Endothelial cell of umbilical vein (primary cell): ENCODE data around the gene CATSPER4. TPM values are rescaled to one million over a fixed set of nuclear protein-coding genes. Genes with fewer than 3 reads are reported as not detected.

Source experiments
- BruUV-seq: library from RNA; stranded (reverse); fragments of 400-500 nt; replicated peaks from 2 replicates; lab custom pipeline; 2021; lab: Mats Ljungman, UMichigan
- CTCF ChIA-PET: fragments of 300-600, 350-600 bp; sonication (Branson Sonifier 250); formaldehyde crosslinking; loops from one replicate; lab custom pipeline; 2021; ENCODE audit warnings: antibody characterized with exemption, inconsistent platforms; lab: Charles Lee
- POLR2A ChIA-PET: fragments of 300-600, 350-600 bp; sonication (Branson Sonifier 250); formaldehyde crosslinking; loops from one replicate; lab custom pipeline; 2021; ENCODE audit warnings: antibody characterized with exemption, inconsistent platforms; lab: Charles Lee
- DNase-seq: peaks from one replicate; pipeline ENCODE4 v3.0.0-alpha.2; 2011; ENCODE audit warnings: low read depth, low spot score
- FAIRE-seq: peaks from 2 replicates; lab custom pipeline; 2011; peaks lifted over from hg19 to GRCh38; lab: Jason Lieb, UNC
- H2AFZ ChIP-seq: 2 replicates; pipeline ENCODE4 v1.6.0; 2012; ENCODE audit warnings: low read depth, low read length, control low read depth, inconsistent platforms
- H3K27ac ChIP-seq: 2 replicates; pipeline ENCODE4 v1.5.1; 2011; ENCODE audit warnings: low read depth, mild to moderate bottlenecking, control low read depth, low read length, moderate library complexity; ENCODE audit not compliant: insufficient read depth
- H3K27me3 ChIP-seq, 2 experiments: 2 replicates each; pipeline versions ENCODE4 v1.6.0 to v1.6.1; 2011; ENCODE audit warnings: low read length in 2 of 2, mixed read lengths in 1 of 2; ENCODE audit not compliant: control insufficient read depth in 2 of 2, insufficient read depth in 2 of 2
- H3K36me3 ChIP-seq, 2 experiments: 2 replicates in 1 of 2; 3 replicates in 1 of 2; pipeline ENCODE4 v1.5.1; 2011; ENCODE audit warnings: low read length in 2 of 2, mild to moderate bottlenecking in 1 of 2, moderate library complexity in 1 of 2; ENCODE audit not compliant: control insufficient read depth in 2 of 2, insufficient read depth in 2 of 2; ENCODE audit errors: extremely low read depth in 1 of 2
- H3K4me1 ChIP-seq: 3 replicates; pipeline ENCODE4 v1.5.1; 2011; ENCODE audit warnings: mild to moderate bottlenecking, low read length; ENCODE audit not compliant: control insufficient read depth, insufficient read depth; ENCODE audit errors: extremely low read depth
- H3K4me2 ChIP-seq: 2 replicates; pipeline ENCODE4 v1.6.1; 2011; ENCODE audit warnings: low read length, control low read depth, mixed read lengths; ENCODE audit not compliant: insufficient read depth
- H3K4me3 ChIP-seq, 3 experiments: fragments of 200-600 bp in 1 of 3; sonication (generic), shearing (Covaris generic) in 1 of 3; replicated peaks in 1 of 3; 2 replicates each; pipeline ENCODE4 v1.5.1; 2011 to 2016; ENCODE audit warnings: control low read depth in 3 of 3, low read length in 3 of 3, mild to moderate bottlenecking in 2 of 3, inconsistent platforms in 1 of 3, low read depth in 1 of 3, moderate library complexity in 1 of 3; ENCODE audit not compliant: insufficient read depth in 1 of 3
- H3K79me2 ChIP-seq: 2 replicates; pipeline ENCODE4 v1.6.0; 2012; ENCODE audit warnings: low read length, inconsistent platforms; ENCODE audit not compliant: control insufficient read depth, insufficient read depth
- H3K9ac ChIP-seq: replicated peaks from 2 replicates; pipeline ENCODE3; 2011; ENCODE audit warnings: low read length, control low read depth; ENCODE audit not compliant: insufficient read depth; ENCODE audit errors: extremely low read depth
- H3K9me1 ChIP-seq: replicated peaks from 3 replicates; pipeline ENCODE4 v1.6.0; 2011; ENCODE audit warnings: mild to moderate bottlenecking, low read length; ENCODE audit not compliant: control insufficient read depth, insufficient read depth; ENCODE audit errors: extremely low read depth
- H3K9me3 ChIP-seq: replicated peaks from 2 replicates; pipeline ENCODE4 v1.5.1; 2012; ENCODE audit warnings: low read length, inconsistent platforms; ENCODE audit not compliant: control insufficient read depth, insufficient read depth
- H4K20me1 ChIP-seq: replicated peaks from 2 replicates; pipeline ENCODE3; 2011; ENCODE audit warnings: mild to moderate bottlenecking, low read length; ENCODE audit not compliant: control insufficient read depth, insufficient read depth; ENCODE audit errors: extremely low read depth
- GATA2 ChIP-seq: IDR thresholded peaks from 2 replicates; pipeline ENCODE4 v1.7.0; 2011; ENCODE audit warnings: low read depth, mild to moderate bottlenecking, moderate library complexity, mixed read lengths, low read length; ENCODE audit not compliant: insufficient read length, insufficient read depth
- JUN ChIP-seq: IDR thresholded peaks from 2 replicates; pipeline ENCODE4 v1.6.1; 2011; ENCODE audit warnings: borderline replicate concordance, low read depth; ENCODE audit not compliant: insufficient read length, insufficient read depth
- MAX ChIP-seq: IDR thresholded peaks from 2 replicates; pipeline ENCODE4 v1.6.1; 2011; ENCODE audit not compliant: insufficient read depth, insufficient read length
- POLR2A ChIP-seq: IDR thresholded peaks from 2 replicates; pipeline ENCODE4 v1.6.1; 2012; ENCODE audit warnings: low read depth, mild to moderate bottlenecking, control low read depth, low read length
- POLR2AphosphoS5 ChIP-seq: IDR thresholded peaks from 2 replicates; pipeline ENCODE4 v1.6.1; 2012; ENCODE audit warnings: low read depth, mild to moderate bottlenecking, control low read depth, low read length, moderate library complexity; ENCODE audit not compliant: insufficient read depth
- dilution Hi-C: fragments of 300-500 bp; cut with MboI; formaldehyde crosslinking; loops from one replicate; pipeline ENCODE4 v1.15.0; 2019; ENCODE audit warnings: low sequenced_read_pairs; ENCODE audit not compliant: extremely low pct_ligation_motif_present
- intact Hi-C: fragments of 100-400 bp; cut with micrococcal nuclease; formaldehyde crosslinking; loops from one replicate; pipeline ENCODE4 v1.10.0; 2022
- polyA plus RNA-seq, 4 experiments: library from polyadenylated mRNA; depleted of rRNA in 3 of 4; stranded (reverse) in 3 of 4; unstranded in 1 of 4; fragments of >200 nt; gene quantifications; 2 replicates each; pipeline versions ENCODE4 v1.2.1 to v1.2.3, GENCODE V29; 2011 to 2012; ENCODE audit warnings: missing spikeins in 1 of 4
- total RNA-seq: library from RNA; stranded (reverse); gene quantifications from 2 replicates; pipeline ENCODE4 v1.2.3, GENCODE V29; 2021

CATSPER4 gene
- total and polyA plus RNA-seq, 2 donors (not counting 3 experiments of a cell fraction or from before 2014, with no cell fraction given), result not detected

GRCh38 chr1:26162220-26162709, 28.1 kb upstream of the CATSPER4 start:
- POLR2A ChIA-PET, result no interaction called here
- Histone ChIP-seq H2AFZ (peak overlapping the region; percentile 6), H3K9ac (no peak overlapping the region), H3K4me1 (peaks cover 28% of the 10 kb centered on the region), H4K20me1 (no peaks in the 10 kb centered on the region), H3K79me2 (no peaks in the 10 kb centered on the region), H3K4me3 (peak overlapping the region in 2 of 3 experiments; percentile 0 to 29), H3K4me2 (peak overlapping the region; percentile 63), H3K27ac (no peak overlapping the region), H3K9me1 (no peaks in the 10 kb centered on the region), H3K27me3 (no peaks in the 10 kb centered on the region), H3K9me3 (no peaks in the 10 kb centered on the region), H3K36me3 (peaks cover 0 to 4% of the 10 kb centered on the region in 2 experiments)
- dilution Hi-C loops, result no loop called here
- DNase-seq (peak; percentile 25), FAIRE-seq (no peak)
- no peak for TF ChIP-seq JUN
- no peak for TF ChIP-seq POLR2AphosphoS5
- TF ChIP-seq MAX, result no peak
- no peak for TF ChIP-seq POLR2A
- no peak for TF ChIP-seq GATA2
- intact Hi-C loops, result no loop called here
- BruUV-seq, result no TSS peak
- CTCF ChIA-PET, result interaction anchor here (1.0 to 3.7 kb wide), 4 partner anchors 17 to 126 kb away, joined by 5 to 12 read pairs (median 7); no protein-coding TSS in a partner anchor

- BruUV-seq, result no TSS peak
- H2AFZ ChIP-seq, result no peak overlapping the region
- DNase-seq (no peak), FAIRE-seq (no peak)
- no peaks in the 10 kb centered on the region for H3K9me3 ChIP-seq
- no peak for TF ChIP-seq MAX
- H3K79me2 ChIP-seq, result no peaks in the 10 kb centered on the region
- intact Hi-C loops (loop anchor here (1.0 kb wide), 2 partner anchors 58 to 127 kb away; no protein-coding TSS in a partner anchor), dilution Hi-C loops (no loop called here)
- H4K20me1 ChIP-seq, result no peaks in the 10 kb centered on the region
- no peaks in the 10 kb centered on the region for H3K27me3 ChIP-seq
- H3K9ac ChIP-seq, result no peak overlapping the region
- H3K4me1 ChIP-seq, result peaks cover 25% of the 10 kb centered on the region
- H3K27ac ChIP-seq, result no peak overlapping the region
- CTCF ChIA-PET, result interaction anchor here (1.5 to 3.7 kb wide), 3 partner anchors 19 to 127 kb away, joined by 4 to 12 read pairs (median 6); no protein-coding TSS in a partner anchor
- peaks cover 0 to 4% of the 10 kb centered on the region in 2 experiments for H3K36me3 ChIP-seq
- H3K9me1 ChIP-seq, result no peaks in the 10 kb centered on the region
- H3K4me3 ChIP-seq, result no peak overlapping the region
- POLR2A ChIA-PET, result no interaction called here
- no peak overlapping the region for H3K4me2 ChIP-seq
These were observed 26.7 kb upstream of the CATSPER4 start for GRCh38 chr1:26163684-26164035.
